ENCODE measurements around the gene SLC15A5. TPM values are rescaled to one million over a fixed set of nuclear protein-coding genes. Genes with fewer than 3 reads are reported as not detected.

SLC15A5 gene
- total and polyA plus RNA-seq, 12 donors = not detected

GRCh38 chr12:16243487-16244412 is 33.7 kb downstream of the SLC15A5 start:
- DNase-seq (no peak), ATAC-seq (no peak)
- WGBS, 2 donors = 85 to 87% methylated on average over 9 of the region's 9 CpGs
- no peak overlapping the region for H3K4me3 ChIP-seq
- no peak for TF ChIP-seq CTCF (IDR thresholded peaks at IDR 0.05)
- intact Hi-C loops (cut with DNase I) = no loop called here
- no peak overlapping the region for H3K27ac ChIP-seq
- no peaks in the 10 kb centered on the region for H3K4me1 ChIP-seq
- H3K36me3 ChIP-seq = no peaks in the 10 kb centered on the region
- peaks cover 0 to 2% (median 0%) of the 10 kb centered on the region in 11 donors for H3K9me3 ChIP-seq
- no peaks in the 10 kb centered on the region for H3K27me3 ChIP-seq

- no peaks in the 10 kb centered on the region for H3K36me3 ChIP-seq
- no peaks in the 10 kb centered on the region for H3K4me1 ChIP-seq
- TF ChIP-seq CTCF (IDR thresholded peaks at IDR 0.05) = no peak
- H3K27ac ChIP-seq = no peak overlapping the region
- peaks cover 0 to 2% (median 0%) of the 10 kb centered on the region in 11 donors for H3K9me3 ChIP-seq
- no peak overlapping the region for H3K4me3 ChIP-seq
- intact Hi-C loops (cut with DNase I) = no loop called here
- ATAC-seq = no peak
- no peak for DNase-seq
- no peaks in the 10 kb centered on the region for H3K27me3 ChIP-seq
- 84% methylated on average over 4 of the region's 4 CpGs for WGBS, 2 donors
Measured at GRCh38 chr12:16241346-16241745, 36.1 kb downstream of the SLC15A5 start.

- TF ChIP-seq CTCF (IDR thresholded peaks at IDR 0.05) = no peak
- H3K27ac ChIP-seq = no peak overlapping the region
- WGBS, 2 donors = 53 to 61% methylated on average over 2 of the region's 2 CpGs
Measured at GRCh38 chr12:16238661-16239060, 38.8 kb downstream of the SLC15A5 start.

GRCh38 chr12:16229676-16230075 is 47.8 kb downstream of the SLC15A5 start:
- ATAC-seq = no peak
- no peak for TF ChIP-seq CTCF (IDR thresholded peaks at IDR 0.05)
- WGBS, 2 donors = 51 to 63% methylated on average over 1 of the region's 1 CpG

More at GRCh38 chr12:16238661-16239060, 38.8 kb downstream of the SLC15A5 start:
- intact Hi-C loops (cut with DNase I) = no loop called here
- peaks cover 0 to 2% (median 0%) of the 10 kb centered on the region in 11 donors for H3K9me3 ChIP-seq
- H3K36me3 ChIP-seq = no peaks in the 10 kb centered on the region
- H3K4me1 ChIP-seq = no peaks in the 10 kb centered on the region
- DNase-seq (no peak), ATAC-seq (peak in 2 of 8 donors; percentile 55 to 93)
- H3K27me3 ChIP-seq = no peaks in the 10 kb centered on the region
- H3K4me3 ChIP-seq = no peak overlapping the region

More at GRCh38 chr12:16229676-16230075, 47.8 kb downstream of the SLC15A5 start:
- no peak for DNase-seq
- Histone ChIP-seq H3K36me3 (no peaks in the 10 kb centered on the region), H3K4me3 (no peak overlapping the region), H3K27ac (no peak overlapping the region), H3K27me3 (no peaks in the 10 kb centered on the region), H3K9me3 (peaks cover 0 to 22% (median 5%) of the 10 kb centered on the region in 11 donors), H3K4me1 (no peaks in the 10 kb centered on the region)
- intact Hi-C loops (cut with DNase I) = no loop called here
